HG03025 (cell line): ENCODE measurements around the gene PHLDB1.
"Not testable (repeated sequence)": the region's sequence is repeated elsewhere in the genome, so short reads cannot be mapped to it uniquely, and the experiment has no call there.

Experiments
- ATAC-seq: cut with Tn5 transposase; IDR thresholded peaks from one replicate; pipeline ENCODE4 v1.9.1; 2021; ENCODE audit warnings: mild to moderate bottlenecking, moderate library complexity; ENCODE audit not compliant: unreplicated experiment, low FRiP score

Gene PHLDB1

DNA sequence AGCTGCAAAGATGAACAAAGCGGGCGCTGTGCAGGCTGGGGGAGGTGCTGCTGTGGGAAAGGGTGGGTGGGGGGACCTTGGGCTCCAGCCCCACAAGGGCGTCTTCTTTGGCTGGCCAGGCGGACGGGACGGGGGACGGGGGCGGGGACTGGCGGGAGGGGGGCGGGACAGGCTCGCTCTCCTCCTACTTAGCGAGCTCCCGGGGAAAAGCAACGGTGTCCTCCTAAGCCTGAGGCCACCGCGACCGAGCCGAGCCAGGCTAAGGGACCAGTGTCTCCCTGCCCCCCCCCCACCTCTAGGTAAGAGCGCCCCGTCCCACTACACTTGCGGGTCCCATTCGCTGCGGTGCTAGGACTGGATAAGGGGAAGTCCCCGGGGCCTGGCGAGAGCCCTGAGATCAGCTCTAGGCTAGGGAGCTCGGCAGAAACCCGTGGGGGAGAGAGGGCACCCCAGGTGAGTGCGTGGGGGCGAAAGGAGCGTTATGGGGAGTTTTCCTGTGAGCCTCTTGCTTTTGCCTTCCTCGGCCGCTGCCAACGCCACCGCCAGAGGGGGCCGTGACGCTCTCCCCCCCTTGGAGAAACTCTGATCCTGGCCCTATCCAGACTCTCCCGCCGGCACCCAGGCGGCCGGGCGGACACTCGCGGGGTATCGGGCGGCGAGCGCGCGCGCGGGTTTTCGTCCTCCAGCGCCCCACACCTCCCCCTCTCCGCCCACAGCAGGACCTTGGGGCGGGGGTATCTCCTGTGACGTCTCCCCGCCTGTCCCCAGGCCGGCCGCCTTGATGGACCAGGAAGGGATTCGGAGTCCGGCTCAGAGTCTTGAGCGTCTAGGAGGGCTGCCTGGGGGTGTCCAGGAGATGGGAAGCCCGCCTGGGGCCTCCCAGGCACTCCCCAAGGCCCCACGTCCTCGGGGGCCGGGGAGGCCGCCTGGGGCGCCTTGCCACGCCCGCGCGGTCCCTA lies at the start of gene PHLDB1:
PHLDB1 (plus strand) TSS at position 215 of the 959 bp plus-strand sequence. CDS start 6,222 bp downstream, outside the sequence.
- ATAC-seq: no peak

DNA sequence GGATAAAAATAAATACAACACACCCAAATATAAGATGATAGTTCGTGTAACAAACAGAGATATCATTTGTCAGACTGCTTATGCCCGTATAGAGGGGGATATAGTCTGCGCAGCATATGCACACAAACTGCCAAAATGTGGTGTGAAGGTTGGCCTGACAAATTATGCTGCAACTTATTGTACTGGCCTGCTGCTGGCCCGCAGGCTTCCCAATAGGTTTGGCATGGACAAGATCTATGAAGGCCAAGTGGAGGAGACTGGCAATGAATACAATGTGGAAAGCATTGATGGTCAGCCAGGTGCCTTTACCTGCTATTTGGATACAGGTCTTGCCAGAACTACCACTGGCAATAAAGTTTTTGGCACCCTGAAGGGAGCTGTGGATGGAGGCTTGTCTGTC lies 46.6 kb upstream of the PHLDB1 start:
- no peak for ATAC-seq

DNA sequence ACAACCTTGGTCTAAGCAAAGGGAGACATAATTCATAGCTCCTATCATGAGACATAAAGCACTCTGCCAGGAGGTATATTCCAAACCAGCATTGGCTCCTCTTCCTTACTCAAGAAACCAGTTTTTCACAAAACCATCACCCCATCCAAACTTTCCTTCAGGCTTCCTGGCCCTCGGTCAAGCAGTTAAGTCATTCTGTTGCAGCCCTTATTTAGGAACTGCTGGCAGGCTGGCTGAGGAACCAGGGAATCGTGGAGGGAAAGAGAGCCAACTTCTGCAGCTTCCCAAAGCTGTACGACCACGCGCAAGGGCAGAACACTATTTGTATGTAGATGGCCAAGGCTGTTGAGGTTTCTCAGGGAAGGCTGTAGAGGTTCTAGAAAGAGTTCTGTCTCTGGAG lies 42.4 kb upstream of the PHLDB1 start:
- no peak for ATAC-seq

DNA sequence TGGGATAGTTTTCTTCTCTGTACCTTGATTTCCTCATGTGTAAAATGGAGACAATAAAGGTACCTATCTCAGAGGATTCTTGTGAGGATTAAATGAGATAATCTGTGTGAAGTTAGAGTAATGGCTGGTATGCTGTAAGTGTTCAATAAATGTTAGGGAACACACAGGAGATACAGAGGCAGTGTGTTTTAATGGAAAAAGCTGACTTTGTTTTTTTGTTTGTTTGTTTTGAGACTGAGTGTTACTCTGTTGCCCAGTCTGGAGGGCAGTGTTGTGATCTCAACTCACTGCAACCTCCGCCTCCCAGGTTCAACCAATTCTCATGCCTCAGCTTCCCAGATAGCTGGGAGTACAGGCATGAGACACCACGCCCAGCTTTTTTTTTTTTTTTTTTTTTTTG lies 37.7 kb upstream of the PHLDB1 start:
- no peak for ATAC-seq

DNA sequence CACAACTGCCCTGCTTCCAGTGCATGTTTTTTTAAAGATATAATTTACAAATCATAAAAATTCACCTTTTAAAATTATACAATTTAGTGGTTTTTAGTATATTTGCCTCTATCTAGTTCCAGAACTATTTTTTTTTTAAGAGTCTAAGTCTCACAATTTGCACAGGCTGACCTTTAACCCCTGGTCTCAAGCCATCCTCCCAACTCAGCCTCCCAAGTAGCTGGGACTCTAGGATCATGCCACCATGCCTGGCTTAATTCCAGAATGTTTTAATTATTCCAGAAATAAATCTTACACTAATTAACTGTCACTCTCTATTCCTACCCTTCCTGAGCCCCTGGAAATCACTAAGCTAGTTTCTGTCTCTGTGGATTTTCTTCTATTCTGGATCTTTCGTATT lies 36.6 kb upstream of the PHLDB1 start:
- no peak for ATAC-seq

DNA sequence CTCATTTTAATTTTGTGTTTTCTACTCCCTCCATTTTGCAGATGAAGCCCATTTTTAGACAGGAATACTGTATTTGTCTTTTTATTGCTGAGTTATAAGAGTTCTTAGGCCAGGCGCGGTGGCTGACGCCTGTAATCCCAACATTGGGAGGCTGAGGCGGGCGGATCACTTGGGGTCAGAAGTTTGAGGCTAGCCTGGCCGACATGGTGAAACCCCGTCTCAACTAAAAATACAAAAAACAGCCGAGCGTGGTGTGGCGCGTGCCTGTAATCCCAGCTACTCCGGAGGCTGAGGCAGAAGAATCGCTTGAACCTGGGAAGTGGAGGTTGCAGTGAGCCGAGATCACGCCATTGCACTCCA lies 35.7 kb upstream of the PHLDB1 start:
- ATAC-seq: not testable (repeated sequence)

DNA sequence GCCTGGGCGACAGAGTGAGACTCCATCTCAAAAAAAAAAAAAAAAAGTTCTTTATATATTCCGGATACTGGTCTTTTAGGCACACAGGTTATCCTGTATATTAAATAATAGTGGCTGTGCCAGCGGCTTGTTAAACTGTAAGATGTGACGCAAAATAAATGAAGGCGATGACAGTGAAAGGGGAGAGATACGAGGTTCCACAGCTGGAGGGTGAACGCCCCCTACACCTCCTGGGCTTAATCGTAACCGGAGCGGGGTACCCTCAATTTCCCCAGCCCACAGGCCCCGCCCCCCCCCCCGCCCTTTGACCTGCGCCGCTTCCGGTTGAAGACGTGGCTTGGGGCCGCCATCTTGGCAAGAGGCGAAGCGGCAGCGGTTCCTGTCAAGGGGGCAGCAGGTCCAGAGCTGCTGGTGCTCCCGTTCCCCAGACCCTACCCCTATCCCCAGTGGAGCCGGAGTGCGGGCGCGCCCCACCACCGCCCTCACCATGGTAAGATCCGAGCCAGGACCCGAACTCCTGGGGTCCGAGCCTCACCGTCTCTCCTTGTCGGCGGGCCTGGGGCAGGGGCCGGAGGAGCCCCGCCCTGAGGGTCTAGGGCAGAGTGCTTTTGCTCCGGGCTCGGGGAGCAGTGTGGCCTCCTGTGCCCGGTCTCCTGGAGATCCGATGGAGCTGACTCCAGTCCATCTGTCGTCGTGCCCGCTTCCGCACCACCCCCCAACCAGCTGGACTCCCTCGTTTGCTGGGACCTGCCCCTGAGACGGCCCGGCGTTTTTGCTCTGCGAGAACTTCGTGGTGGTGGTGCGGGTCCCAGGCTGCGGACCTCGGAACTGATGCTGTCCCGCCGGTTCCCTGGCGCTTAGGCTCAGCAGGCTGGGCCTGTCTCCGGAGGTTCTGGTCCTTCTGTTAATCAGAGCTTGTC lies 35.1 kb upstream of the PHLDB1 start, which contains the start of gene ARCN1:
ARCN1 (plus strand) TSS at position 349 of the 920 bp plus-strand sequence; CDS start at position 488, 139 bp downstream.
- peak; percentile 54 for ATAC-seq

DNA sequence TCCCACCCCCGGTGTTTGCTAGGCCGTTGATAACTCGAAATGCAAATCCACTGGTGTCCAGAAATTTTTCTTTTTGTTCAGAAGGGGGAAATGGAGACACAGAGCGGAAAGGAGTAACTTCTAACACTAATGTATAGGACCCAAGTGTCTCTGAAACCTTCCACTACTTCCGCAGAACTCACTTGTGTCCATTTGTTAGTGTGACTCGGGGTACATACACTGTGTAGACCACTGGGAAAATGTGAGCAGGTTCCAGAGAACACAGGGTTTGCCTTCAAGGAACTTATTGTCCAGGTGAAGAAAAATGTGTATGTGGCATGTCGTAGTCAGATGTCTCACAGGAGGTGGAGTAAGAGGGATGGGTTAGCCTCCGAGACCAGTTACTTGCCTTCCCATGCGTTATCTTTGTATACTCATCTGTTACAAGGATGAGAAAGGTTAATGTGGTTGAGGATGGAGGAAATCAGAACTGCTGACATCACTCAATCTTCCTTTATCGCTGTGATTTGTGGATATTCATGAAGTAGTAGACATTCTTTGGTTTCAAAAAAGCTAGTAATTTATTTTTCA lies 34.3 kb upstream of the PHLDB1 start:
- peak; percentile 12 for ATAC-seq

DNA sequence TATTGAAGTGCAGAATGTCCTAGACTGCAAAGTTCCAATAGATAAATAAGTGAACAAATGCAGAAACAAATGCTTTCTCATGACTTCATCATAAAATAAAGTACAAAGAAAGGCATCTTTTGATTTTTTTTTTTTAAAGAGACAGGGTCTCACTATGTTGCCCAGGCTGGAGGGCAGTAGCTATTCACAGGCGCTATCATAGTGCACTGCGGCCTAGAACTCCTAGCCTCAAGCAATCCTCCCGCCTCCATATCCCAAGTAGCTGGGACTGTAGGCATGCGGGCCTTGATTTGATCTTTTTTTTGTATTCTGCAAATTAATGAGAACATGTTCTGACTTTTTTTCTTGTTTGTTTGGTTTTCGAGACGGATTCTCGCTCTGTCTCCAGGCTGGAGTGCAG lies 32.8 kb upstream of the PHLDB1 start:
- no peak for ATAC-seq

DNA sequence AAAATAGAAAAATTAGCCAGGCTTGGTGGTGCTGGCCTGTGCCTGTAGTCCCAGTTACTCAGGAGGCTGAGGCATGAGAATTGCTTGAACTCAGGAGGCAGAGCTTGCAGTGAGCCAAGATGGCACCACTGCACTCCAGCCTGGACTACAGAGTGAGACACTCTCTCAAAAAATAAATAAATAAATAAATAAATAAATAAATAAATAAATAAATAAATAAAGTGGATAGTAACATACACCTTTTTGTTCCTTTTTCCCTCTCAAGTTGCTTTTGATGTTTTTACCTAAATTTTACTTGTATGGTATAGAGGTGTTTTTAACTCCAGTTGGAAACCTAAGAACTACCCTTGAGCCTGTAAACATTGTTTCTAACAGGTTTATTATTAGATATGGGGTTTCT lies 29.4 kb upstream of the PHLDB1 start:
- ATAC-seq: not testable (repeated sequence)

DNA sequence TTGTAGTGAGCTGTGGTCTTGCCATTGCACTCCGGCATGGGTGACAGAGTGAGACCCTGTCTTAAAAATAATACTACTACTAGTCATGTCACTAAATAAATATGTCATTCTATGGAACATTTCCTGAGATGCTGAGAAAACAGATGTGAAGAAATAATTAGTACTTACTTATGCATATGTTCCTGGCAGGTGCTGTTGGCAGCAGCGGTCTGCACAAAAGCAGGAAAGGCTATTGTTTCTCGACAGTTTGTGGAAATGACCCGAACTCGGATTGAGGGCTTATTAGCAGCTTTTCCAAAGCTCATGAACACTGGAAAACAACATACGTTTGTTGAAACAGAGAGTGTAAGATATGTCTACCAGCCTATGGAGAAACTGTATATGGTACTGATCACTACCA lies 26.4 kb upstream of the PHLDB1 start:
- no peak for ATAC-seq

DNA sequence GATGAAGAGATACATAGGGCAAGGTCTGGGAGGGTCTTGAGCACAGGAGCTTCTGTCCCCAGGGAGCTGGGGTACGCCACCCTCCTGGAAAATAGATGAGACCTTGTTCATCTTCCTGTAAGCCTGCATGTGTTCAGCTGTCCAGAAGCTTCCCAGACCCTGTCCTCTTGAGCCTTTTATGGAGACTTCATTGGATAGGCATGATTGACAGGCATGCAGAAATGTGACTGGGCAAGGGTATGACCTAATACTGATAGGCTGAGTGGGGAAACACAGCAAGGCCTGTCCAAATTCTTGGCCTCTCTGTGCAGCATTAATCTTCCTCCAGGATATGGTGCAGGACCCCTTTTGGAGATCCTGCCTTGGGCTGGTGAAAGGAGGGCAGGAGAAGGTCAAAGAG lies 19.5 kb upstream of the PHLDB1 start:
- ATAC-seq: no peak

DNA sequence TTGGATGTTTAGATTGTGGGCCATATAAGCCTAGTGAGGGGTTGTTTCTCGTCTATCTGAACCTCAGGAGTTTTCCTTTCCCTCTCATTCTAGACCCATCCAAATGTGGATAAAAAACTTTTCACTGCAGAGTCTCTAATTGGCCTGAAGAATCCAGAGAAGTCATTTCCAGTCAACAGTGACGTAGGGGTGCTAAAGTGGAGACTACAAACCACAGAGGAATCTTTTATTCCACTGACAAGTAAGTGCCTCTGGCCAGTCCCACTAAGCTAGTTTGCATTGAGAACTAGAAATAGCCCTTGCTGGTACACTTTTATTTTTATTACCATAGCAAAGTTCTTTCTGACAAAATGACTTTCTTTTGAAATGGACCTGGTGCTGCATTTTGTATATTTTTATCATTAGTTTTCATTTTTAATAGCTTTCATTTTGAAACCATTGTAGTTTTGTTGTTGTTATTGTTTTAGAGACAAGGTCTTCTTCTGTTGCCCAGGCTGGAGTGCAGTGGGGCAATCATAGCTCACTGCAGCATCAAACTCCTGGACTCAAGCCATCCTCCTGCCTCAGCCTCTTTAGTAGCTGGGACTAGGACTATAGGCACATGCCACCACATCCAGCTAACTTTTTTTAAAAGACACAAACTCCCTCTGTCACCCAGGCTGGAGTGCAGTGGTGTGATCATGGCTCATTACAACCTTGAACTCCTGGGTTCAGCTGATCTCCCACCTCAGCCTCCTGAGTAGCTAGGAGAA lies 14.6 kb upstream of the PHLDB1 start:
- no peak for ATAC-seq

DNA sequence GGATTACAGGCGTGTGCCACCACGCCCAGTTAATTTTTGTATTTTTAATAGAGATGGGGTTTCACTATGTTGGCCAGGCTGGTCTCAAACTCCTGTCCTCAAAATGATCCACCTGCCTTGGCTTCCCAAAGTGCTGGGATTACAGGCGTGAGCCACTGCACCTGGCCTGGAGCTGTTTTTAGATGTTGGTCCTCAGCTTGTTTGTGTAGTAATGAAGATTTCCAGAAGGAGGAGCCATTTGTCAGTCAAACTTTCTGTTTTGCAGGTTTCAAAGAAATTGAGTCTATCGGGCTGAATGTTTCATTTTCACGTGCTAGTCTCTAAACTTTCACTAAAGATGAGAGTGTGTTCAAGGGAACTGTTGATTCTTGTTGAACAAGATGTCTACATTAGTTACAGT lies 12.4 kb upstream of the PHLDB1 start:
- not testable (repeated sequence) for ATAC-seq

DNA sequence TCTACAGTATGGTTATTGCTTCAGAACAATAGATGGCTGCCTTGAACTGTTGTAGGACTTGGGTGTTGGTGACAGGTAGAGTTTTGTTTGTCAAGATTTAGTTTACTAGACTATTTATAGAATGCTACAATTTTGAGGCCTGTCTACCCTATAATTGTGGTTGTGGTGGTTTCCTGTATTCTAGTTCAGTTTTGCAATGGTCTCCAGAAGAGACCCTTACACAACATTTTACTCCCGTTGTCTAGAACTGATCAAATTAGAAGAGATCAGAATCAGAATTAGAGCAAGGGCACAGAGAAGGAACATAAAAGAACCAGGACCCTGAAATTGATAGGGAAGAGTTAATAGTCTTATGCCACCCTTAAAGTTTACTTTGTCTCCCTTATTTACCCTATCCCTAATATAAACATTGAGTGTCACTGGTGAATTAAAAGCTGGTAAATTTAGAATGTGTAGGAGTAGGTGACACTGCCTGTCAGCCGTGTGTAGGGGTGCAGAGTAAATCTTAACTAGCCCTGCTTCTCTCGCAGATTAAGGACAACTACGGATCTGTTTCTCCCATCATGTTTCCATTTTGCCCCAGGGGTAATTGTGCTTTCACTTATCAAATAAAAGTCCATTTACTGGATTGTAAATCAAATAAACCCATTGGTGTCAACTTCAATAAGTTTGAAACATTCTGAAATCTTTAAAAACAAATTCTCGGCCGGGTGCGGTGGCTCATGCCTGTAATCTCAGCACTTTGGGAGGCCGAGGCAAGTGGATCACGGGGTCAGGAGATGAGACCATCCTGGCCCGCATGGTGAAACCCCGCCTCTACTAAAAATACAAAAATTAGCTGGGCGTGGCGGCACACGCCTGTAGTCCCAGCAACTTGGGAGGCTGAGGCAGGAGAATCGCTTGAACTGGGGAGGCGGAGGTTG lies 10.9 kb upstream of the PHLDB1 start:
- no peak for ATAC-seq

DNA sequence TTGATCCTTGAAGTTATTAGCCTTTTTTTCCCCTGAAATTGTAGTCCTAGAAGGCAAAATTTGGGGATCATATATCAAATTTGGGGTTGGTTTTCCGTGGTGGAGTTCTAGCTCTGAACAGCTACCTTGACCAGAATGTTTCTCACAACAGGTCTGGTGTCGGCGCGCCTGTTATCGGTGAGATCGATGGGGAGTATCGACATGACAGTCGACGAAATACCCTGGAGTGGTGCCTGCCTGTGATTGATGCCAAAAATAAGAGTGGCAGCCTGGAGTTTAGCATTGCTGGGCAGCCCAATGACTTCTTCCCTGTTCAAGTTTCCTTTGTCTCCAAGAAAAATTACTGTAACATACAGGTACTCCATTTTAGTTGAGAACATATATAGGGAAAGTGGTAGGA lies 9.9 kb upstream of the PHLDB1 start:
- no peak for ATAC-seq

DNA sequence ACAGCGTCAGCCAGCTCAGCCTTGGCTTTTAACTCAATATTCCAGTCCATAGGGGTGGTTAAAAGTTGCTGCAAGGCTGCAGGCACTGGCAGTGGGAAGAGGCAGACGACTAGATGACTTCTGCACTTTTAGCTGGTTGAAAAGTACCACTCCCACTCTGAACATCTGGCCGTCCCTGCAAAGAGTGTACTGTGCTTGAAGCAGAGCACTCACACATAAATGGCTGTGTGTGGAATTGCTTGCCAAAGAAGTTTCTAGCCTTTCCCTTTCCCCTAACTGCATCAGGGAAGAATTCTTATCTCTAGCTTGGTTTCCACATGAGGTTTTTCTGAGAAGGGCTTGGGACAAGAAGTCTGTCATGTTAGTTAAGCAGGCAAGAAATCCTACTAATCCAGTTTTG lies 5.1 kb upstream of the PHLDB1 start:
- no peak for ATAC-seq

DNA sequence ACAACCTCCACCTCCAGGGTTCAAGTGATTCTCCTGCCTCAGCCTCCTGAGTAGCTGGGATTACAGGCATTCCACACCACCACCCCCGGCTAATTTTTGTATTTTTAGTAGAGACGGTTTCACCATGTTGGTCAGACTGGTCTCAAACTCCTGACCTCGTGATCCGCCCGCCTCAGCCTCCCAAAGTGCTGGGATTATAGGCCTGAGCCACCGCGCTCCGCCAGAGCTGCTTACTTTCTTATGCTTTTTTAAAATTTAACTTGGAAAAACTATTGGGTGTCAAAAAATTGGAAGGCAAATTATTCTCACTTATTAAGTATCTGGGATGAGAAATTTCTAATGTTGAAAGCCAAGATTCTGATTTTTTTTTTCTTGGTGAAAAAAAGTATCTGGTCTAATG lies 3.7 kb upstream of the PHLDB1 start:
- ATAC-seq: not testable (repeated sequence)

DNA sequence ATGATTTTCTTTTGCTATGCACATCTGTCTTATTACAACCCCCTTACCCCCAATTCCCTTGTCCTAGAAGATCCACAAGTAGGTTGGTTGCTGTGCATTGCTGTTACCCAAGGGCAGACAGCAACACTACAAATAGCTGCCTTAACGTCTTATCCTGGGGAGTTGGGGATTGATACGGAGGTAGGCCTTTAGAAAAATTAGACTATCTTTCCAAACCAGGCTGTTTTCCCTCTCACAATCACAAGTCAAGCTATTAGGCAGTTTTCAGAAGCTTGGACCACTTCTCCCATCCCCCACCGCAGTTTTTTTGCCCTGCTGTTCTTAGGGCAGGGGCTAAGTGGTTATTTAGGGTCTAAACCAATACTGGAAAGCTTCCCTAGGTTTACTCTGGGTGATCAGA lies 2.8 kb upstream of the PHLDB1 start:
- ATAC-seq: no peak
